GM20000 (cell line): ENCODE results near the gene APMAP.

Source experiments
- DNase-seq: peaks from one replicate; pipeline ENCODE4 v3.0.0; 2012; ENCODE audit warnings: low spot score
- TF ChIP-seq, protein P1 (sequence below): IDR thresholded peaks from 2 replicates; pipeline ENCODE4 v1.5.1; 2012; ENCODE audit warnings: mild to moderate bottlenecking, control low read depth; ENCODE audit errors: extremely low read depth, missing control alignments

Gene APMAP

DNA sequence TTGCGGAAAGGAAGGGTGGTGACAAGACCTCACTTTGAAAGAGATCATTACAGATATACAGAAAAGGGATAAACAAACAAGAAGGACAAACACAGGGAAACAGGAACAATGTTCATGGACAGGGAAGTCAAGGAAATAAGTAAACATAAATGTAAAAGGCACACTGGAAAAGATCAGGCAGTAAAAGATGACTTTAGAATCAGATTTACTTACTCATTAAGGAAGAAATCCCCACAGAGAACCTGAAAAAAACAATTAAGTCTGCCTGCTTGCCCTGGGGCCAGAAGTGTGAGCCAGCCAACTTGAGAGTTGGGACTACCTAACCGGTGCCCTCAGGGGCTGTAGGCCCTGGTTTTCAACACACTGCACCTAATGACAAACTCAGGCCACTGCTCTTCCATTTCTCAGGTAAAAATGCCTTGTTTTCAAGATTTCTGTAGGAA lies 1.7 kb downstream of the APMAP start:
- no peak for DNase-seq

DNA sequence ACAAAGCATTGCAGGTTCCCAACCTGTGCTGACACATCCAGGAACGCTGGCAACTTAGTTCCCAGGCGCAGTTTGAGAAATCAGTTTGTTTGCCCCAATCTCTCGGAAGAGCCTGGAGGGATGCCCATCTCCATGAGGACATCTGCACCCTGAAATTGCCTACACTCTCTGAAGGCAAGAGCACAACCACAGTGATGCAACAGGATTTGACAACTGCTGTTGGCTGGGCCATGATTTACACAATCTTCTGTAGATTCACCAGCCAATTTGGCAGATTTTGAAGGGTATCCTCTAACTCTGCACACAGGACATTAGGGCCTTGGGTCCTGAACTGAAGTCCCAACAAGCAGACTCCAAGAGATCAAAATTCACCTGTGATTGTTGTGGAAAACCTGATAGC lies 3.4 kb downstream of the APMAP start:
- no peak for DNase-seq
- TF ChIP-seq, protein P1, sequence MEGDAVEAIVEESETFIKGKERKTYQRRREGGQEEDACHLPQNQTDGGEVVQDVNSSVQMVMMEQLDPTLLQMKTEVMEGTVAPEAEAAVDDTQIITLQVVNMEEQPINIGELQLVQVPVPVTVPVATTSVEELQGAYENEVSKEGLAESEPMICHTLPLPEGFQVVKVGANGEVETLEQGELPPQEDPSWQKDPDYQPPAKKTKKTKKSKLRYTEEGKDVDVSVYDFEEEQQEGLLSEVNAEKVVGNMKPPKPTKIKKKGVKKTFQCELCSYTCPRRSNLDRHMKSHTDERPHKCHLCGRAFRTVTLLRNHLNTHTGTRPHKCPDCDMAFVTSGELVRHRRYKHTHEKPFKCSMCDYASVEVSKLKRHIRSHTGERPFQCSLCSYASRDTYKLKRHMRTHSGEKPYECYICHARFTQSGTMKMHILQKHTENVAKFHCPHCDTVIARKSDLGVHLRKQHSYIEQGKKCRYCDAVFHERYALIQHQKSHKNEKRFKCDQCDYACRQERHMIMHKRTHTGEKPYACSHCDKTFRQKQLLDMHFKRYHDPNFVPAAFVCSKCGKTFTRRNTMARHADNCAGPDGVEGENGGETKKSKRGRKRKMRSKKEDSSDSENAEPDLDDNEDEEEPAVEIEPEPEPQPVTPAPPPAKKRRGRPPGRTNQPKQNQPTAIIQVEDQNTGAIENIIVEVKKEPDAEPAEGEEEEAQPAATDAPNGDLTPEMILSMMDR: no peak

More for the DNA sequence above, 1.7 kb downstream of the APMAP start:
- TF ChIP-seq, protein P1: no peak

DNA sequence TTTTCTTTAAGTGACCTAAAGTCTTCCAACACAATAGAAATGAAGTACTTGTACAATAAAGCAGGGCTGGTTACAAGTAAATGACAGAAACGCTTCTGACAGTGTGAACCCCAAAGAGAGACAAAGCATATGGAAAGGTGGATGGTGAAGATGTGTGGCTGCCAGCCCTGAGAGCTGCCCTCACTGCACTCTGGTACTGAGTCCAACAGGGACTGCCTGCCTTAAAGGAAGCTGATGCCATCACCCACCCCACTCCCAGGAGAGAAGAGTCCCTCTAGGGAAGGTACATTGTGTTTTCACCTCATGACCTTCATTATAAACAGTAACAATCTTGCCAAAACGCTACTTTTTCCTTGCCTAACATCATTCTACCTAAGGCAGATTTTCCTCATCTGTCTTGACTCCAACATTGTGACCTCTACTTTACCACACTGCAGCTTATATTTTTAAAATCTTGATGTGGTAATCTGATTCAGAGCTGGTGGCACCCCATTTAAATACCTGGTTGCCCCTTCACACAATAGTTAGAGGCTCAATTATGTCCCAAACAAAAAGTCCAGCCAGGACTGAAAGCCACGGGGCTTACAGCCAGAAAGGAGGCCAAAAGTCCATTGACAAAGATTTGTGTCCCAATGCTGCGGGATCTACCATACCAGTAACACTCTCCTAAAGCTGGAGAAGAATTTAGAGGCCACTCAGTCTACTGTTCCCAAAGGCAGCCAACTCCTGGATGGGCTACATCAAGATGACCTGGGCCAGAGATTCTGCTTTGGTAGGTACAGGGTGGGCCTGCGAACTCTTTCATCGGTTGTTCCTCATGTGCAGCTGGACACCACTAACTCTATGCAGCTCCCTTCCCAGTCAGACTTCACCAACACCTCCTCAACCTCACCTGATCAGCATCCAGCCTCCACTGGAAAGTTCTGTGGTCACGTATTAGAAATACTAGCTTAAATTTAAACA lies 4.4 kb downstream of the APMAP start:
- DNase-seq: no peak
- TF ChIP-seq, protein P1: no peak

DNA sequence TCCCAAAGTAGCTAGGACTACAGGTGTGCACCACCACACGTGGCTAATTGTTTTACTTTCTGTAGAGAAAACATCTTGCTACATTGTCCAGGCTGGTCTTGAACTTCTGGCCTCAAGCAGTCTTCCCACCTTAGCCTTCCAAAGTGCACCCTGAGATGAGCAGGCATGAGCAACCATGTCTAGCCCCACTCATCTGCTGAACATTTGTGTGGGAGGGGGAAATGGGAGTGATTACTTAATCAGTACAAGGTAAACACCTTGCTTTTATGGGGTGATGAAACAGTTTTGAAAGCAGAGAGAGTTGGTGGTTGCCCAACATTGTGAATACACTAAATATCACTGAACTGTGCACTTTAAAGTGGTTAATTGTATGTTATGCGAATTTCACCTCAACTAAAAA lies 5.3 kb downstream of the APMAP start:
- TF ChIP-seq, protein P1: no peak

DNA sequence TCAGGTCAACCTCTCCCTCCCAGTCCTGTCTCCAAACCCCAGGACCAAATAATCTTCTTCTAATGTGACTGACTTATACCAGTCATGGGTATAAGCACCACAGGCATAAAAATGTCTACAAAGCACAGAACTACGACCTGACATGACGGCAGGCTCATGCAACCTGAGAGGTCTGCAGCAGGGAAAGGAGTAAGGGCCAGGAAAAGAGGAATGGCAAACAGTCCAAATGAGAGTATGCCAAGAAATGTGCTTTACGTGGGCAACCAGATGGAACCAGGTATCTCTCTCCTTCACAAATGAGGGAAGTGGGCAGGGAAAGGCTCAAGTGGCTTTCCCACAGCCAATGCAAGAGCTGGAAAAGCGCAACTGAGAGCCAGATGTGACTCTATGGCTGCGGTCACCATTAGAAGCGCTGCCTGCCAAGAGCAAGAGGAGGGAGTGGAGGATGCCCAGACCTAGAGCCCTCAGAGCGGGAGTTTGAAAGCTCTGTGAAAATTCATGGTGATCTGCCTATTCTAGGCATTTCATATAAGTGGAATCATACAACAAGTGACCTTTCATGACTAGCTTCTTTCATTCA lies 6.0 kb downstream of the APMAP start:
- DNase-seq: no peak
- TF ChIP-seq, protein P1: no peak

More for the DNA sequence above, 5.3 kb downstream of the APMAP start:
- no peak for DNase-seq

DNA sequence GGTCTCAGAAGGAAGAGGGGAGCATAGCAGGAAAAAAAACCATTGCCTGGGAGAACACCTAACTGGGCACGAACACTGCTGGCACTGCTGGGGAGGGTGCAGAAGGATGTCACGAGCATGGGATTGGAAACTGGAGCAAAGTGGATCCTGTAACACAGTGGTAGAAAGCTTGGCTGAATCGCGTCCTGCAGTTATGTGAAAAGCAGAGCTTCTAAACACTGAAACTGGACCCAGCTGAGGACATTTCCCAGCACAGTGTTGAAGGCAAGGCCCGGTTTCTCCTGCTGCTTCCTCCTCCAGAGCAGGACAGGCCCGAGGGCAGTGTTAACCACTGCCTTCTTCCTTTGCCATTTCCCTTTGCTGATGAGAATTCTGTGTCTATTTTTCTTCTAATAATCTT lies 6.7 kb downstream of the APMAP start:
- DNase-seq: no peak
- TF ChIP-seq, protein P1: no peak
